NOMO-1 treated with DMSO at 0.1 percent for 48 hours (cell line): ENCODE data around the gene CD82.

Experiments
- DNase-seq: peaks from one replicate; lab custom pipeline; 2025; ENCODE audit not compliant: unreplicated experiment; lab: John Stamatoyannopoulos, UW

Gene CD82

DNA sequence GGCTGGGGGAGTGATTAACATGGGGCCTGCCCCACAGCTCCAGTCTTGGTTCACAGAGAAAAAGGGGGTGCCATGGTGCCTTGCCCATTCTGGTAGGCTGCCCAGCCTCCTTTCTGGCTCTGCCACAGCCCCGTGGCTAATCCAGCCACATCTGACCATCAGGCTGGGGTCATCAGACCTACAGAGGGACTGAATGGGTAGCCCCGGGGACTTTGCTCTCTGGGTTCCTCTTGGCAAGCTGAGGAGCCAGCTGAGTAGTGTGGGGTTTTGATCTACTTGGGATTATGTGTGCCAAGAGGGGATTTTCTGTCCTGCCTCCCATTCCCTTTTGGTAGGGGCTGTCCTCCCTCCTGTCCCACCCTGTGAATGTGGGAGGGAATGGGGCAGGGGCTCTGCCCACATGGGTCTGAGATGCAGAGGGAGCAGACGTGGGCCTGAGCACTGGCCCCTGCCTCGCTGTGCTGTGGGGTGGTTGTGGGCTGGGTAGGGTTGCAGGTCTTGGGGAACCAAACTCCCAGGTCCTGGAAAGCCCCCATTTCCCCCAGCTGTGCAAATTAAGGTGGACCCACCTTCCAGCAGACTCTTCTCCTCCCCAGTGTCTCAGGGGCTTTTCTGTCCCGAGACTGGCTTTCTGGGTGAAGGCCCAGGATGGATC, 32.0 kb downstream of the CD82 start:
- DNase-seq = no peak

DNA sequence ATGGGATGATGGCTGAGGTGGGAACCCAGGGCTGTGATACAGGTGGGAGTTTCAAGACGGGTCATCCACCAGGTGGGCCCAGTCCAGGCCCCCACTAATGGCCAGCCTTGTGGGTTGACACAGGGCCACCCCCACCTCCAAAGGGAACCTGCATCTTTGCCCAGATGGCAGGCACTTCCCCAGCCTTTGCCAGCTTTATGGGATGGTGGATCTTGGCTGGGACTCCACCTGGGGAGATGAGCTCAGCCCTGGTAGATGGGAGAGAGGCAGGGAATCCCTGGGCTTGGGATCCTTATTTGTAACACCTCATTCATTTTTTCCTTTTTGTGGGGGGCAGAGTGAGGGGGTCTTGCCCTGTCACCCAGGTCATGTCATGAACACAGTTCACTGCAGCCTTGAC, 33.4 kb downstream of the CD82 start:
- DNase-seq = no peak

DNA sequence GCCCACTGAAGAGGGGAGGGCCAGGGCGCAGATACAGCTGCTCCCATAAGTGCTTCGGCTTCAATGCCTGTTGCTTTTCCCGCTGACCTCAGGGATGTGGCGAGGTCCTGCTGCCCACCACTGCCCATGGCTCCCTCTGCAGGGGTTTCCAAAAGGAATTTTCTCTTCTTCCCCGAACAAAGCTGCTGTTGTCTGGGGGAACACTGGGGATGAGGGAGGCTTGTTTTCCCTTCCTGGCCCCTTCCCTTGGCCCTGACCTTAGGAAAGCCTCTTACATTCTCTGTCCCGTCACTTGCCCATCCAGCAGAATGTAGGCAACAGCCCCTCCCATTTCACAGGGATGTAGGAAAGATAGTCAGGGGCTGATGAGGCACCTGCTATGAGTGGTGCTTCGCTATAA, 34.8 kb downstream of the CD82 start:
- DNase-seq = no peak

DNA sequence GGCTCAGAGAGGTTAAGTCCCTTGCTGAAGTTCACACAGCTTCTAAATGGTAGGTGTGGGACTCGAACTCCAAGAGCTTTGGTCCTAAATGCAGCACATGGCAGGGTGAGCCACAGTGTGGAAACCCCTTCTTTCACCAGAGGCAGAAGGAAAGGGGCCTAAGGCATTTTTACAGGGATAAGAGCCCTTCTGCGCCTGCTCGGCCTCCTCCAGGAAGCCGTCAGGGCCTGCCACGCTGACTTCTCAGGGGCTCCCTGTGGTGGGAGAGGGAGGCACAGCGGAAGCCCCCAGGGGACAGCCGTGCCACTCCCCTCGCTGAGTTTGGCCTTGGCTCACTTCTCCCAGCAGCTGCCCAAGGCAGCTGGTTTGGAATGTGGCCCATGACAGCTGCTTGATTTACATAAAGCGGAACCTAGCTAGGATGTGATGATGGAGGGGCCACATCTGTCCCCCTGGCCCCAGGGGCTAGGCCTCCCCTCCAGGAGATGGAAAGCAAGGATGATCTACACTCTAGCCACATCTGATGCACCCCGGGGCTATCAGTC, 35.4 kb downstream of the CD82 start:
- no peak for DNase-seq

DNA sequence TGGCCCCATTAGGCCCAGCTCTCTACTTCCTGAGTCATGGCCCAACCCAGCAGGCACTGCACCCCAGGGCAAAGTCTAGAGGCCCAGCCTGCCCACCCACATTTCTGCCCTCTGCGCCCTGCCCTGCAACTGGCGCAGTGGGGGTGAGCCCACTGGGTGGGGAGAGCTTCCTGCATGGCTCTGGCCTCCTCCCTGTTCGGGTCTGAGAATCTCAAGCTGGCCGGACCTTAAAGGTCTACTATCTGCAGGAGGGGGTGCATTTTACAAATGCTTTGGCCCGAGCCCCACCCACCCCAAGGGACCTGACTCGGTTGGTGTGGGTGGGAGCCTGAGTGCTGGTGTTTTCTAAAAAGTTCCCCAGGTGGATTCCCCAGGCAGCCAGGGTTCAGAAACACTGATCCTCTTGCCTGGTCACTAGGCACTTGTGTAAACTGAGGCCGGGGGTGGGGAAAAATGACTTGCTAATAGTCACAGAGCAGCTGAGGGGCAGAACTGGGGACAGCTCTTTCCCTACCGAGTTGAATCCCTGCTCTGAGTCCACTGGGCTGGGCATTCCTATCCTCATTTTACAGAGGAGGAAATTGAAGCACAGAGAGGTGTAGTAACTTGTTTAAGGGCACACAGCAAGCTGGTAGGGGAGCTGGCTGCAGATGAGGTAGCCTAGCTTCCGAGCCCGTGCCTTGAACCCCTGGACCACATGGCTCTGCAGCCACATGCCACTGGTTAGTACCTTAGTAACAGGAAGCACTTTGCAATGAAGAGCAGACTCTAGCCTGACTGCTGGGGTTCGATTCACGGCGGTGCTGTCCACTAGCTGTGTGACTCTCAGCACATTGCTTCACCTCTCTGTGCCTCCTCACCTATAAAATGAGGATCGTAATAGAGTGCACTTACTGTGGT, 36.3 kb downstream of the CD82 start:
- DNase-seq = no peak

DNA sequence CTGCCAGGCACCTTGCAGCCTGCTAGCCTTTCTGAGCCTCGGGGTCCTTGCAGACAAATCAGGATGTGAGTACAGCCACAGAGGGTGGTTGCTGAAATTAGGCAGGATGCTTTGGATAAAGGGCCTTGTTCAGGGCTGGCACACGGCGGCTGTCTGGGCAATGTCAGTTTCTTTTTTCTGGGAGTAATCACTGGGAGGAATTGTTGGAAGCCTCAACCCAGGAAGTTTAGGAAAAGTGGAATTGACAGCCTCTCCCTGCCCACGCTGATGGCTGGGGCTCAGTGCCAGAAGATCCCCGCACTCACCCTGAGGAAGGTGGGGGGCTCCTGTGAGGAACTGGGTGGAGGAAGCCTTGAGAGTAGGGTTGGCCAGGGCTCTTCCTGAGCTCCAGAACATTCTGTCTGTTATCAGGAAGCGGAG, 37.4 kb downstream of the CD82 start:
- no peak for DNase-seq

DNA sequence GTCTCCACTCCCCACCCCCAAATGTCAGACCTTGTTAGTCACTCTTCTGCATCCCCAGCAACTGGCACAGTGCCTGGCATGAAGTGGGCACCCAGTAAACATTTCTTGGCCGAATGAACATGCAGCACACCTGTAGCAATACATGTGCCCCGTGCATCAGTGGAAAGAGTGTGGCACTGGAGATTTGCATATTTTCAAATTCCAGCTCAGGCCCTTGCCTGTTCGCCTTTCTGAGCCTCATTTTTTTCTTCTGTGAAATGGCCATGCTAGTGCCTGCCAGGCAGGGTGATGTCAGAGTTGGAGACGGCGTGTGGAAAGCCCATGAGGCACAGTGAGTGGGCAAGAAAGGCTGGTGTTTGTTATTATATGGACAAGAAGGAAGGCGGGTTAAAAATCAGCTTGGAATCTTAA, 38.7 kb downstream of the CD82 start:
- no peak for DNase-seq

DNA sequence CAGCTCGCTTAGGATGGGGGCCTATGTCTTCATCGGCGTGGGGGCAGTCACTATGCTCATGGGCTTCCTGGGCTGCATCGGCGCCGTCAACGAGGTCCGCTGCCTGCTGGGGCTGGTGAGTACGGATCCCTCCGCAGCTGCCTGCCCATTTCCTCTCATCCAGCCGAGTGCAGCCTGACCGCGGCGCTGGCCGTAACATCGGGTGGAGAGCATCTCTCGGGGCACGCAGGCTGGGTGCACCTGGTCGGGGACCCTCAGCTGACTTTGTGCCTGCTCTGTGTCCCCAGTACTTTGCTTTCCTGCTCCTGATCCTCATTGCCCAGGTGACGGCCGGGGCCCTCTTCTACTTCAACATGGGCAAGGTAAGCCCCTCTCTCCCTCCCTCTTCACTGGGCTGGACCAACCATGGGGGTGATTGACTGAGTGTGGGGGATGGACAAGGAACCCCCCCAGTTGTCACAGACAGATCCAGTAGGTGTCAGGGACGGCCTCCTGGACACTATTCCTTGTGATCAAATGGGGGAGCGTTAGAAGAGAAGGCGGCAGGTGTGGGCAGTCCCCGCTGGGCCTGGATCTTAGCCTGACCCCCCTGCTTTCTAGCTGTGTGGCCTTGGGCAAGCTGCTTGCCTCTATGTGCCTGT, 39.7 kb downstream of the CD82 start:
- DNase-seq = no peak

DNA sequence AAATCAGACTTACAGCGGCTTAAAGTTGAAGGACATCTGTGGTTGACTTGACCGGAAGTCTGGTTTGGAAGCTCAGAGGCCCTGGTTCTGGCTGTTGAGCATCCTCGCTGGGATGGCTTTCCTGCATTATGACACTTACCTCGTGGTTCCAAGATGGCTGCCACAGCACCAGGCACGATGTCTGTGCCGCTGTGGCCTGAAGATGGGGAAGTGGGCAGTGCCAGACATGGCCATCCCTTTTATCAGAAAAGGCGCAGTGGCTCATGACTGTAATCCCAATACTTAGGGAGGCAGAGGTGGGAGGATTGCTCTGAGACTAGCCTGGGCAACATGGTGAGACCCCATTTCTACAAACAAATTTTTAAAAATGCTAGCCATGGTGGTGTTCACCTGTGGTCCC, 40.5 kb downstream of the CD82 start:
- no peak for DNase-seq

DNA sequence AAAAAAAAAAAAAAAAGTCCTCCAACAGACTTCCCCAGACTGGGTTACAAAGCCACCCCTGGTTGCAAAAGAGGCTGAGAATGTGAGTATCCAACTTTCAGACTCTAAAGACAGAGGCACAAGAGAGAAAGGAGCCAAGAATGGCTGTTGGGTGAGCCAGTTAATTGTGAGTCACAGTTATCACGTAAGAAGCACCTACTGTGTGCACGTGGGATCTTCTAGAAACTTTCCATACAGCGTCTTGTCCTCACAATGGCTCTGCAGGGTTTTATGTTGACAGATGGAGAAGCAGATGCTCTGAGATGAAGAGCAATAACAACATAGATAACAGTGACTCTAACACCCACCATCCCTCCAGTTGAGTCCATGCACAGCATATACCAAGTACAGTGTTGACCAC, 41.0 kb downstream of the CD82 start:
- DNase-seq = no peak

DNA sequence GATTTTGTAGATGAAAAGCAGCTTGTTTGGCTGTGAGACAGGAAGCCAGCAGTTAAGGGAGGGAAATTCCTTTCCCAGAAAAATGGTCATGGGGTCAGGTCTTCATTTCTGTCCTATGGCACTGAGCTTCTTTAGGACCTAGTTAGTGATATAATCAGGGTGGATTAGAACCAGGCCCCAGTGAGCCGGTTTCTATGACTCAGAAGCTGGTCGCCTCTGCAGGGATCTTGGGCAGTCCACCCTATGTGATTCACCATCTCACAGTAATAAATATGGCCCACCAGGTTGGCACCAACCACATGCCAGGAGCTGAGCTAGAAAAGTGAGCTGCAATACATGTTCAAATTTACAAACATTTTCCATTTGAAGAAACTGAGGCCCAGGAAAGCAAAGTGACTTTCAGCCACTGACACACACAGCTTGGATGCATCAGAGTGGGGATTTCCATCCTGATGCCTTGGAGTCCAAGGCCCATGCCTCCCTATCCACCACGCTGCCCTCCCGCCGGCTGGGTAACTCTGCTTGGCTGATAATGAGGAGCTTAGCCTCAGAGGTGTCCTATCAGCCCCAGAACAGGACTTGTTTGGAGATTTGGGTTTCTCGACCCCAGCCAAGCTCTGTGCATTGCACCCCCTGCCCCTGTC, 42.0 kb downstream of the CD82 start:
- DNase-seq = no peak

DNA sequence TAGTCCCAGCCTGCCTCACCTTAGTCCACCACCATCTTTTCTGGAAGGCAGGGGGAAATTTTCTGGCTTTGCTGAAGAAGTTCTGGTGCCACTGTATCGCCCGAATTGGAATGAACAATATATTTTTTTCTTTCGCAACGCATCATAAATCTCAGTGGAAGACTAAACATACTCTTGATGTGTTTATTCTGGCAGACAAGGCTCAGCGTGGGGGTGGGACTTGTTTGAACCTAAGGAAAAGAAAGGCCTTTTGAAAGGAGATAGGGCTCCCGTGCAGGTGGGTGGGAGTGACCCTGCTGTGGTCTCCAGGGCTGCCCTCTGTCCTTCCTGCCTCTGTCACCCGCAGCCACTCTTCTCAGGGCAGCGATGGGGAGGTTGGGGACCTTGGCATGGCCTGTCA, 42.5 kb downstream of the CD82 start:
- DNase-seq = no peak

DNA sequence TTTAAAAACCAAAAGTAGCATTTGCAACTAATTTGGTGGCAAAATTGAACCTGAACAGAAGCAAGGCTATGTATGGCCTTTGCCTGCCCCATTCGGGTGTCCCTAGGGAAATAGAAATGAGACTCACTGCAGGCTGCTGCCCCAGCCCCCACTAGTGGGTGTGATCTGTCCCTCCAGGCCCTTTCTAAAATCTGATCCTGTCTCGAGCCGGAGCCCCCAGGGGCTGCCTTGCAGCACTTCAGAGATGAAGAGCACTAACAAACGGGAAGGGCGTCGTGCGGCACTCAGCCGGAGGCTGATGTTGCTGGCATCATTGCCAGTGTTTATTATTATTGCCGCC, 43.2 kb downstream of the CD82 start:
- DNase-seq = no peak

DNA sequence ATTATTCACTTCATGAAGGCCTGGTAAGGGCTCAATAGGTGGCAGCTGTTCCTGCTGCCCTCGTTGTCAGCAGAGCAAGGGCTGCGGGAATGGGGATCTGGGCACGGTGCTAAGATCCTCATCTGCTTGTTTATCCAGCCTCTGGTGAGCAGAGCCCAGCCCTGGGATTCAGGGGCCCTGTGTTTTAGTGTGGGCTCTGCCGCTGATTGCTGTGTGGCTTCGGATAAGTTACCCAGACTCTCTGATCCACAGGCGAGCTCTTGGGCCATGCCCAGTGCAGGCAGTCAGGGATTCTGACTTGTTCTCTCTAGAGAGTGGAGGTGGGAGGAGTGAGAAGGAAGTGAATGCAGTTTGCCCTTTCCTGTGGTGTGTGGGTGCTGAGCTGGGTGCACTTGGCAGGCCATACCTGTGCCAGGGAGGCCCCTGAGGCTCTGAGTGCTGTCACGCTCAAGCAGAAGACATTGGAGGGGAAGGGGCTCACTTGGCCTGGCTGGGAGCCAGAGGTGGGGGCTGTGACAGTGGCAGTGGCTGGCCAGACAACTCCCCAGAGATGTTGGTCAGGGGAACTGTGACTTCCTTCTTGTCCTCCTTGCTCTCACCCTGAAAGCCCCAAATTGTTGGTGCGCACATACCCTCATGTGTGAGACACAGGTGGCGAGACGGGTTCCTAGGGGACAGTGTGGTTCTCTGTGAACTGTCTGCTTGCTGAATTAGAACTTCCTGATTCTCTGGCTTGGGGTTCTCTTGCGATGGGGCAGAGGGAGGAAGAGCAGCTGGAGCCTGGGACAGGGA, 43.7 kb downstream of the CD82 start:
- DNase-seq = no peak

DNA sequence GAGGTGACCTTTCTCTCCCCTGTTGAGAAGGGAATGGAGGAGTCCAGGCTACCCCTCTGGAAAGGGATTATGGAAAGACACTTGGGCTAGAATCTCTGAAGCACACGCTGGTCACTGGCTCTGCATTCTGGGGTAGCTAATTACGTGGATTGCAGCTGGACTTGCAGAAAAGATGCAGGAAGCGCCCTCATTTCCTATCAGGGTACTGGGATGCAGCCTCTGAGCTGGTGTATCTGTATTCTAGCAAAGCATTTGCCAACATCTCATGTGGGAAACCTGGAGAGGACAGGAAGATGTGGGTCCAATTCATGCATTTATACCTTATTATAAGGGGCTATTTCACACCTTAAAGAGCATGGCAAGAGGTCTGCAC, 44.3 kb downstream of the CD82 start:
- no peak for DNase-seq

DNA sequence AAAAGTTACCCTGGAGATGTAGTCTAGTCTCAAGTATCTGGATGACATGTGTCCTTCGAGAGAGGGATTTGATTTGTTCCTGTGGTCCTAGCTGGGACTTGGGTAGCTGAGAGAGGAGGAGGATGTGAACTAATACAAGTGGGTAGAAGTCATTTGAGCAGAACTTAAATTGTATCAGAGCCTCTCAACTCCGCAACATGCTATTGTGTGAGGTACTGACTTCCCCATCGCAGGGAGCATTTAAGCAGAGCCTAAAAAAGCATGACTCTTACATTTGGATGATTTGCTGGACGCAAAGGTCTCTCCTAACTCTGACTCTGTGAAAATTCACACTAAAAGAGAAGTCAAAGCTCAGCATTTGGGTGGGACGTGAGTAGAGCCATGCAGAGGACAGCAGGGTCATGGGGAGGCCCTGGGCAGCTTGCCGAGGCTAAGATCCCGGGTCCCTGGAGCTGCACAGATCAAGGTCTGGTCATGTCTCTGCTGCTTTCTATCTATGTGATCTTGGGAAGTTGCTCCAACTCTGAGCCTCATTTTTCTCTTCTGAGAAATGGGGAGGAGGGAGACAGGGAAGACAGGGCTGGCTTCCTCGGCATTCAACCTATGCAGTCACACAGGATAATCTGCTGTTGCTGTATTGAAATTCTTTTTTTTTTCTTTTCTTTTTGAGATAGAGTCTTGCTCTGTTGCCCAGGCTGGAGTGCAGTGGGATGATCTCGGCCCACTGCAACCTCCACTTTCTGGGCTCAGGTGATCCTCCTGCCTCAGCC, 44.9 kb downstream of the CD82 start:
- DNase-seq = no peak

DNA sequence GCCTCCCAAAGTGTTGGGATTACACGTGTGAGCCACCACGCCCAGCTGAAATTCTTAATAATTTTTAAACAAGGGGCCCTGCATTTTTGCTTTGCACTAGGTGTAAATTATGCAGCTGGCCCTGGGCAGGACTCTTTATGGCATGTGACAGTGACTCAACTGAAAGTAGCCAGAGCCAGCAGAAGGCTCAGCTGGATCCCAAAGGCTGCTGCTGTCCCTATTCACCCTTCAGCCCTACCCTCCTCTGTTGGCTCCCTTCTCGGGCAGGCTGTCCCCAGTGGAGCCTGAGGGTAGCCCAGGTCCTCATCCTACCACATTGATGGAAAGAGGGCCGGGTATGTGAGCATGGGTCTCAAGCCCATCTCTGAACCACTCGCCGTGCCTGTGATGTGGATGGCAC, 45.6 kb downstream of the CD82 start:
- DNase-seq = no peak

DNA sequence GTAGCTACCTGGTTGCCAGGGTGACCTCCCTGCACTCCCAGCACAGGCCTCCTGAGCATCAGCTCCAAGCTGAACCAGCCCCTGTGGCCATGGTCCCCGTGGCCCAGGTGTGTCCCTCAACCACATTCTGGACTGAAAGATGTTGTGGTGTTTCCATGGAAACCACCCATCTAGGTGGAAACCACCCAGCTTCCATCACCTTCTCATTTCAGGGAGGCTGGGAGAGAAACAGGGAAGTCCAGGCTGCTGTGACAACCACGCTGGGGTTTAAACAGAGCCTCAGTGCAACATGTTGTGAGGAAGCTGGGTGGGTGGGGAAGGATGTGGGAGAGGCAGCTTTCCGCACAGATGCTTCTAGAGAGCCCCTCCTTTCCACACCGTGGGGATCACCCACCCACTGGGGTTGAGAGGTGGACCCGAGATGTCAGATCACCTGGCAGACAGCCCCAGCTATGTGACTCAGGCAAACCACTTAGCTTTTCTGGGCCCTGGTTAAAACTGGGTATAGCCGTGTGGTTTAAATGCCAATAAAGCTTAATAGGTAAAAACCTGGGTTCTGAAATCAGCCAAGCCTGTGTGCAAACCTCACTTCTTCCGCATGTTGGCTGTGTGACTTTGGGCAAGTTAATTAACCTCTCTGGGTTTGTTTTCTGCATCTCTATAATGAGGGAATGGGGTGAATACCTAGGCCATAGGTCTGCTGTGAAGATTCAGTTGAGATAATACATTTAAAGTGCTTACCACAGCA, 46.4 kb downstream of the CD82 start:
- no peak for DNase-seq

DNA sequence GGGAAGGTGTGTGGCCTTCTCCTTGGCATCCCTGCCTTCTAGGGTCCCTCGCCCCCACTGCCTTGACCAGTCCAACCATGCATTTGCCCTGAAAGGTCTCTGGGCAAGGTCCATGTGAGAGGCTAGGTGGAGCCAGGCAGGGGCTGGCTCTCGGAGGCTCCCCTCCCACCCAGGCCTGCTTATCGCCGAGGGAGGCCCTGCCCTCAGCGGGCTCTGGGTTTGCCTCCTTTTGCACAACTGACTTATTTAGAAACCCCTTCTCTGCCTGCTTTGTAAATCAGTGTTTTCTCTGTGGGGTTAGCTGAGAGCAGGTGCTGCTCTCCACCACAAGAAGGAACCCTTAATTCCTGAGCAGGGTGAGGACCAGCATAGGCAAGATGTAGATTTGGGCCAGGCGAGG, 47.7 kb downstream of the CD82 start:
- no peak for DNase-seq
